GM03348 (cell line): ENCODE measurements around the gene TMEM158.

Experiments
- DNase-seq: peaks from one replicate; pipeline ENCODE4 v3.0.0; 2012; ENCODE audit warnings: low spot score

Gene TMEM158

DNA sequence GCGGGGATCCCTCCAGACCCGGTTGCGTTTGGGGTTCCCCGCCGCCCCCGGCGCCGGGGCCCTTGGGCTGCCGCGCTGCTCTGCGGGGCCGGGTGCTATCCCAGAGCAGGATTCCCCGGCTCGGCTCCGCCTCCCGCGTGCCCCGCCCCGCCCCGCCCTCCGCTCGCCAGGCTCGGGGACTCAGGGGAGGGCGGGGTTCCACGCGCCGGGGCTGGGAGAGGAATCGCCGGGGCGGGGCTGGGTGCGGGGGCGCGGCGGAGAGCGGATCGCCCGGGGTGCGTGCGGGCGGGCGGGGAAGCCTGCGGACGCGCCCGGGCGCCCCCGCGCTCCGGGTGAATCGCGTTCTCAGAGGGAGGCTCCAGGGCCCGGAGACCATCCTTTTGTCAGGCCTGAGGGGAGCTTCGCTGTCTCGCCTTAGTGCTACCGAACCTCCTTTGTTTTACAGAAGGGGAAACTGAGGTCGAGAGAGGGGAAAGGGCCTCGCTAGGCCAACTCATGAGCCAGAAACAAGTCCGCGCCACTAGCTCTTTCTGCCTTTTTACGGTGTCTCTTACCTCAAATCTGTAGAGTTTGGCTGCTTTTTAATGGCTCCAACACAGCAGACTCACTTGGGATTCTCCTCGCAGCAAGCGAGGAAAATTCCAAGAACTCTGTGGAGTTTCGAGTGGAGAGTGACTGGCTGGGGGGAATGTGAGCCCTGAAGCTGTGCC lies at the start of gene TMEM158:
TSS of gene TMEM158 (minus strand) at position 82 of the 710 bp plus-strand sequence. CDS start 260 bp downstream, outside the sequence.
- peak; percentile 98 for DNase-seq

DNA sequence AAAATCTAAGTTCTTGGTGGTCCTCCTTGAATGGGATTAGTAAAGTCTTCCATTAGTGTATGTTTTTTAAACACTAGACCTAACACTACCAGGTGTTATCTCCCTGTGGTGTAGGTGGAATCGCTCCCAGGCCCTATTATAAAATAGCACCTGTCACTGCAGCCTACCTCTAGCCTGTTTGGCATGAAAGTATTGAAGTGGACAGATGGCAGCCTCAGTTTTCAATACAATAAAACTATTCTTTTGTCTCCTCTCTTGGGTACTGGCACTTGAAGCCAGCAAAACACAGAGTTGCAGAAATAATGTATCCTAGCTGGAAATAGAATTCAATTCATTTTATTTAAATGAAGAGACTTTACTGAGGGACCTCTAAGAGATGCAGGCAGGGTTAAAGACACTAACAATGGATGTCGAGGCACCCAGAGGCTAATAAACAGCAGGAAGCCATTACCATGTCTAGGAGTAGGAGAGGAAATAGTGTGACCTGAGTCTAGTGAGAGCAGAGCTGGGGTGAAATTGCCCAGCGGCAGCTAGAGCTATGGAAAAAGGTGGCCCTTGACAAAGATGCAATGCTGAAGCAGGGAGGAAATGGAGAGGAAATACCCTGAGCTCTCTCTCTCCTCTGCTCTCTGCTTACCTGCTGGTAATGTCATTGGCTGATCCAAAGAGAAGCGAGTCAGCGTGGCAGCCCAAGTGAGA lies 49.1 kb upstream of the TMEM158 start:
- no peak for DNase-seq

DNA sequence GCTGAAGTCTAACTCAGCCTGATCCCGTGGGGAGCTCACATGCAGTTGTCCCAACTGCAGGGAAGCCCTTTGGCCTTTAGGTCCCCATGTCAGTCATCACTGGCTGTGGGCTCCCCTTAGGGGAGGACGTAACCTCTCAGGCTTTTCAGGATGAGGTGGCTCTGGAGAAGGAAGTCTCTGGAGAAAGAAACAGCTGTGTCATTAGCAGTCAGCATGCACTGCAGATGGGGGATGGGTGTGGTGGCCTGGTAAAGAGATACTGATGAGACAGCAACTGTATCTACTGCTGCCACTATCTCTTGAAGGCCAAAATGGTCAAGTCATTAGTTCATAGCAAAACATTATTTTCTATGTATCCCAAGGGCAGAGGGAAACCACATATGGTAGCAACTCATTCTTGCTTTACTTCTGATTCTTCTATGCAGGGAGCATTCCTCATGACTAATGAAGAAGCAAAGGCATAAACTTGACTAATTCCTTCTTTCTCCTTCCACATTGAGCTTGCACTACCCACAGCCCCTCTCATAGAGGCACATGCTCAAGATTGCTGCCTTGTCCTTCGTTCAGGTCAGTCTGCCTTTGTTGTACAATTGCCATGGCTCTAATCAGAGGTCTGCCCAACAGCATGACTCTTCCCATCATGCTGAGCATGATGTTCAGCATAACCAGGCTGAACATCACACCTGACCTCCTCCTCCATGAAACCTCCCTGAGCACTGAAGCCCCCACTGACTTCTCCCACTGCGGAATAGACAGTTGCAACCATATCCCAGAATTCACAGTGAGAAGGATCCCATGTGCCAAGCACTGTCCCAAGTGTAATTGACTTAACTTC lies 47.8 kb upstream of the TMEM158 start:
- peak; percentile 12 for DNase-seq

DNA sequence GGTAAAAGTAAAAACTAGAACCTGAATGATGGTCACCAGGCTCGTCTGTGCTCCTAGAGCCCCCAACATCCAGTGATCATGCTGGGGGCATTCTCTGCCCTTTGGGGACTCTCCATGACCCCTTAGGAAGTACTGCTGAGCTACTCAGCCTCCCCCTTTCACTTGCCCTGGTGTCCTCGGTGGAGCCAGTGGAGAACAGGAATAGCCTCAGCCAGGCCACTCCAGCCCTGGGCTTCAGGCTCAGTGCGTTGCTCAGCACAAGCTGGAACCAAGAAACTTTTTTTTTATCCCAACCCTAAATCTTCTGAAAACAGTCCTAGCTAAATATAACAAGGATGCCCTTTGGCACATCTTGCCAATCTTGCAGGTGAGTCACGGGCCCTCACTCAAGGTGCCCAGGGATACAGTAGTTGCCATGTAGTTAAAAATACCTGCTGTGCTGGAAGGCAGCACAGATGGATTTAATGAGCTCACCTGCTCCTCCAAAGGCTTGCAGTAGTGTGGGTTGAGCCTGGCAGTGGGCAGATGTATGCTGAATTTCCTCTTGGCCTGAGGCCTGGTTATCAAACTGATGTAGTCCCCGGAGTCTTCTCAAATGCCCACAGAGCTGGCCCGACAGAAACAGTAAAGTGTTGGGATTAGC lies 46.9 kb upstream of the TMEM158 start:
- DNase-seq = no peak

DNA sequence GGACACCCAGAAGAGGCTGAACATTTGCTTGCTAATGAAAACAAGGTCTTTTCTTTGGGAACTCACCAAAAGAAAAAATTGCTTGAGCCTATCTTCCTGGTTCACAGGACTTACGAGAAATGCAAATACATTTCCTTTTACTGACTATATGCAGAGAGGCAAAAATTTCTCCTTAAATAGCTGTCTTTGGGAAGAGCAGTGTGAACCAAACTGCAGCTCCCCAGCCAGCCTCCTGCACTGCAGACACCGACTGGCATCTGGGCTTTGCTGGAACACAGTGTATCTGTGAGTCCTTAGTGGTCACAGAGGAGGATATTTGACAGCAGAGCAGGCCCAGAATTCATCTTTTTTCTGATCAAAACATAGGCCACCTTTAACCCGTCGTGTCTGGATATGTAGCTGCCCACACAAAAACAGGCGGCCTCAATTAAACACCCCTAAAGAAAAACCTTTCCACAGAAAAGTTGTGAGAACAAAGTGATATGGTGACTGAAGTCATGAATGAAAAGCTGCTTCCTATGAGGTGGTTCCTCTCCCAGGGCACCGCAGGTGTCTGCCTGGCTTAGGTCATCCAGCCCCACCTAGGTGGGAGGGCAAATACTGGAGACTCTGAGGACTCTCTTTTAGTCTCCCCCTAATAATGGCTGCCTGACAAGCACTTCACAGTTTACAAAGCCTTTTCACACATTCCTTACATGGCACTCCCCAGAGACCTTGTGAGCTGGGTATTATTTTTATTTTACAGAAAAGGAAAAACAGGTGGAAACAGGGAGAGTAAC lies 46.1 kb upstream of the TMEM158 start:
- no peak for DNase-seq

DNA sequence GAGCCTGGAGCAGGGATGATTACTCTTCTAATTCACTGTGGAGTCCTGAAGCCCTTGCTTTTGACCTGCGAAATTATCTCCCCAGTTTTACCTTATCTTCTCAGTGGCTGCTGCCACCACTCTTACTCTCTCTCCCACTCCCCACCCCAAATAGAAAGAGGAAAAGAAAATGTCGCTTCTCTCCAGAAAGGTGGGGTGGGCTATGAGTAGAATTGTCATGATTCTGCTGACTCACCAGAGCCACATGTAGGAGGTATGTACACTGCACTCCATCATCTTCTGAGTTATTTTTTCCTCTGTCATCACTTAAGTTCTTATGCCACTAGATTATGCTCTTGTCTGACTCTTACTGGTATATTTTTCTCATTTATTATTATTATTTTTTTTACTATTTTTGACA lies 43.9 kb upstream of the TMEM158 start:
- no peak for DNase-seq

DNA sequence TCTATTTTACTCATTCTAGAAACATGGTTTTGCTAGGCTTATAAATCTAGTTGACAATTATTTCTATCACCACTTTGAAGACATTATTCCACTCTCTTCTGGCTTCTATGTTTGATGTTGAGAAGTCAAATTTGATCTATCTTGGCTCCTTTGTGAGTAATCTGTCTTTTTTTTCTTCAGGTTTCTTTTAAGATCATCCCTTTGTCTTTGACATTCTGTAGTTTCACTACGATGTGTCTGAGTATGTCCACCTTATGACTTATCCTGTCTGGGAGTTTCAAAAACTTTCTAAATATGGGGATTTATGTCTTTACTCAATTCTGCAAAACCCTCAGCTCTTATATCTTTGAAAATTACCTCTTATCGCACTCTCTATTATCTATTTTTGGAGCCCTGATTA lies 41.0 kb upstream of the TMEM158 start:
- no peak for DNase-seq

DNA sequence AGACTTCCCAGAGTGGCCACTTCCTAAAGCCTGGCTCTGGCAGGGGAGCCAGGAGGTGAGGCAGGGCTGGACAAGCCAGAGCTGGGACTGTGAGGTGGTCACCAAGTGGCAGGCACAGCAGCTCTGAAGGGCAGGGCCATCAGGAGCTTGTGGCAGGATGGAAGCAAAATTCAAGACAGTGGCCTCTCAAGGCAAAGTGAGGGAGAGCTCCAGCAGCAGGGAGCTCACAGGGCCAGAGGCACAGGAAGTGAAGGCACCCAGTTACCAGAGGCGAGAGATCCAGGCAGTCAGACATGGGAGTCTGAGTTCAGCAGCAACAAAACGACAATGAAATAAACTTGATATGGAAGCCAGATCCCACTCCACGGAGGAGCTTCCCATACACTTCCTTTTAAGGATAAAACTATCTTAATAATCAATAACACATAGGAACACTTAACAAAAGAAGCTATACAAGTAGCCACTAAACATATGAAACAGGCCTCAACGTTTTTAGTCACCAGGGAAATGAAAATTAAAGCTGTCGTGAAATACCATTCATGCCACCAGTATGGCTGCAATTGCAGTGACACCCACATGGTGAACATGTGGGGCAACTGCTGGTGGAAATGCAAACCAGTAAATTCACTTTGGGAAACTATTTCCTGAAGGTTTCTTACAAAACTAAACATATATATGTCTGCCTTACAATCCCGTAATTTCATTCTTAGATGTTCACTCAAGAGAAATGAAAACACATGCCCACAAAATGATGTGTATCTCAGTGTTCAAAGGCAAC lies 35.4 kb upstream of the TMEM158 start:
- no peak for DNase-seq

DNA sequence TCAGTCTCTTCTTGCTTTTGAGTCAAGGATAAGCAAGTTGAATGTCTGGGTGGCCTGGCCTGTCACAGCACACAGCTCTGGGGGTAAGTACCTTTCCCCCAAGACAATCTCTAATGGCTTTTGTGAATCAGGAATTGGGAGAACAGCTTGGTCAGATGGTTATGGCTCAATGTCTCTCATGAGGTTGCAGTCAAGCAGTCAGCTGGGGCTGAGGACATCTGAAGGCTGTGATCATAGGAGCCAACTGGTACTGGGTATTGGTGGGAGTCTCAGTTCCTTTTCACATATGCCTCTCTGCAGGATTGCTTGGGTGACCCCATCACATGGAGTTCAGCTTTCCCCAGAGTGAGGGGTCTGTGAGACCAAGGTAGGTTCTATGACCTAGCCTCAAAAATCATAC lies 33.0 kb upstream of the TMEM158 start:
- no peak for DNase-seq

DNA sequence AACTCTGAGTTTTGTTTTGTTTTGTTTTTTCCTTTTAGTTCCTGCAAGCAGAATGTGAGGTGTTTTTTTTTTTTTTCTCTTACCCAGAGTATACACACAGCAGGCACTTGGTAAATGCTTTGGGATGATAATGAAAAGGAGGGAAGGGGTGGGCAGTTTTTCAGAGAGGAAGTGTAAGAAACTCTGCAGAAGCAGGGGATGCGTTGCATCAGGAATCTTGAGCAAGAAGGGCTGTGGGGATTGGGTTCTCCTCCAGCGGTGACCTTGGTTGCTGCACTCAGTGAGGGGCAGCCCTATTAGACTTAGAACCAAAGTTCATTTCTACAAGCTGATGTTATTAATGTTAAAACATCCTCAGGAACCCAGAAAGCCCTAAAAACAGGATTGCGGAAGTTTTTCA lies 32.2 kb upstream of the TMEM158 start:
- no peak for DNase-seq

DNA sequence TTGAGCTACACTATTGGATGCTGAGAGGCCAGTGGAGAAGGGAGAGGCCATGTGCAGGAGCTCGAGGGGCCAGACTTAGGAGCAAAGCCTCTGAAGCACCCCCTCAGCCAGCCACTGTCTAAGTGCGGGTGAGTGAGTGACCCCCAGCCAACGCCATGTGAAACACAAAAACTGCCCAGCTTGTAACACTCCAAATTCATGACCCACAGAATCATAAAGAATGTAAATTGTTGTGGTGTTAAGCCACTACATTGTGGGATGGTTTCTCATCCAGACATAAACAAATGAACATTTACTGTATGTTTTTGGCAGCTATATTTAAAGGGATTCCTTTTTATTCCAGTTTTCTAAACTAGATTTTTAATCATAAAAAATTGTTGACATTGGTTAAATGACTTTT lies 27.2 kb upstream of the TMEM158 start:
- DNase-seq = no peak

DNA sequence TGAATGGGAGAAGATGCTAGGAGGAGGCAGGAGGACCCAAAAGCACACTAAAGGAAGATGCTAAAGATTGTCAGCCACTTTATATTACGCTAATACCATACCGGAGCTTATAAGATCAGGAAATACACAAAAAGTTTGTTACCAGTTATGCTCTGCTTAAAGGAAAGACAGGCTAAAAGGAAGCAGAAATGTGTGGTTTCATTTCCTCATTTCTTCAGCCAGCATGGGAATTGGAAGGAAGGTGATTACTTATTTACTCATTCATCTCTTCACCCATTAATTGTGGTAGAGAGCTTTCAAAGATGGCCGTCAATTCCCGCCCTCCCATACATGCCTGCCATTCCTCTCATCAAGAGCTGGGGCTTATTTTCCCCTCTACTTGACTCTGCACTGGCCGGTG lies 26.7 kb upstream of the TMEM158 start:
- DNase-seq = no peak

DNA sequence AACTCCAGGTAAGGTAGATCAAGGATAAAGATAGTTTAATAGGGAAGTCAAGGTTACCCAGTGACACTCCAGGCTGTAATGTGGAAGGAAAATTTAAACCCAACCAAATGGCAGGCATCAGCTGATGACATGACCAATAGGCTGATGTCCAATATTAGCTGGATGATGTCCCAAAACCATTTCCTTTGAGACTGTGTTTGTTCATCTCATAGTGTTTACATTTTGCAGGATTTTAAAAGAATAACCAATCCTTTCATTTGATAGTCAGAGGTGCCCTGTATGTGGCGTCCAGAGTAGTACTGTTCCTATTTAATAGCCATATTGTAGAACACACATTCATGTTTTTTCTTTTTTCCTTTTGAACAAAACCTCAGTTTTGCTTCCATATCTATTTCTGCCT lies 23.3 kb upstream of the TMEM158 start:
- no peak for DNase-seq

DNA sequence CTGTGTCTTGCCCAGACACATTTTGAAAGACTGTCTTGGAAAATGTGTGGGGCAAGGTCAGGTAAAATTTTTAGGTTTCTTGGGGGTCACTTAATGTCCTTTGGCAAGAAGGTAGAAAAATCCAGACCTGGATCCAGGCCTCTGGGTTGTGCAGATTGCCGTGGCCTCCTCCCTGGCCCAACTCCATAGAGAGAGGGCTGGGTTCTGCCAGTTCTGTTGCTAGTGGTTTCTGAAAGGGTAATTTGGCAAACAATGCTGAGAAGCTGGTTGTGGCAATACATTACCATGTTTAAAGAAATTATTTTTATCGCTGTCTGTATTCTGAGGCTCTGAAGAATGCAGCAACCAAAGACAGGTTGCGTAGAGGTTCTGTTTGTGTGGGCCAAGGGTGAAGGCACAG lies 20.2 kb upstream of the TMEM158 start:
- DNase-seq = no peak

DNA sequence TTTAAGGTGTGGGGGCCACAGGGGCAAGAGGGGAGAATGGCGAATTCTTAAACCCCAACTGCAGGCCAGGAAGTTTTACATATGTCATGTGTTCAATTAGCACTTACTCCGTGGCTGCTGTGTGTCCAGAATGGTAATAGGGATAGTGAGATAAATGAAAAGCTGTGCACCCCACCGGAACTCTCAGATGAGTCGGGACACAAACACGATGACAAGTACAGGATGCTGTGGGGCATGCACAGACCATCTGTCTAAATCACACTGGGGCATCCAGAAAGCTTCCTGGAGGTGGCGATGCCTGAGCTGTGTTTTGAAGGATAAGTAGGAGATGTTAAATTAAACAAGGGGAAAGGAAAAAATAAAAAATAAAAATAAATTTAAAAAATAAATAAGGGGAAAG lies 18.3 kb upstream of the TMEM158 start:
- no peak for DNase-seq

DNA sequence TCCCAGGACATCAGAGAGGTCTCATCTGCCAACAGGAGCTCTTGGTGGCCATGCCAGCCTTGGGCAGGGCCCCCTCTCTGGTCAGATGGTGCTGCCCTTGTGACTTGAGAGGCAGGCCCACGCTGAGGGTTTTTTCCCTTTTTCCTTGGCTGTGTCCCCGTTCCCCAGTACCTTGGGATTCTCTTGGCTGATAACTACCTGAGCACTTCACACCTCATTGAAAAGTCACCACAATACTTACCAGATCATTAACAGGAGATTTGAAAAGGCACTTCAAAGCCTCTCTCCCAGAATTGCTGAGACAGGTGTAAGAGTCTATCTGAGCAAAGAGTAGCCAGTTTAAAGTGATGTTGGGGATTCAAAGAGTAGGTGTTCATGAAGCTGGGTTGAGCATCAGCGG lies 15.1 kb upstream of the TMEM158 start:
- DNase-seq = no peak

DNA sequence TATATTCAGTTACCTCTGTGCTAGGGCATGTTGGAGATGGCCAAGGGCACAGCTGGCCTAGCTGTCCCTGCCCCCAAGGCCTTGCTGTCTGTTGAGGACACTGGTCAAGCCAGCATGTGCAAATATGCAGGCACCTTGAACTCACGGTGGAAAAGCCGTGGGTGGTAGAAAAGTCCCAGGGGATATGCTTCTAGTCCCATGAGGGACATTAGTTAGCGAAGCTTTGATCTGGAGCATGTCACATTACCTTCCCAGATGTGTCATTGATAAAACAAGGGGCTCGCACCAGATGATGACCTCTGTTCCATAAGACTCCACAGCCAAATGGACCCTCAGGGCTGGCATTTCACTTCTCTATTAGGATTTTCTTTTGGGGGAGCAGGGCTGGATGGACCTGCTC lies 14.2 kb upstream of the TMEM158 start:
- no peak for DNase-seq

DNA sequence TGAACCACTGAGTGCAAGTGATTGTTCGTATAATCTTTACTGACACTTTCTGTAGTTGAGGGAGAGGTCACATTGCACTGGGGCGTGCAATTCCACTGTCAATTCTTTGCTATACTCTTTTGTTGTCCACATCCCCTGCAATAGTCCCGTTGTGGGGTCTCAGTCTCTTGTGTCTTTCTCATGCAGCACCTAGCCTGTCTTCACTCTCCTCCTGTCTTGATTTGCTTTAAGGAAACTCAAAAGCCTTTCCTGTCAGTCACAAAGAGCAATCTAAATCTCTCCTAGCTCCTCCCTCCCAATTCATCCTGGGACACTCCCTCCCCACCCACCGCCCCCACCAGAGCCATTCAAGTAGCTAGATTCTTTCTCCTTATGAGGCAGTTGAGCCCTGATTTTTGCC lies 13.2 kb upstream of the TMEM158 start:
- DNase-seq = no peak

DNA sequence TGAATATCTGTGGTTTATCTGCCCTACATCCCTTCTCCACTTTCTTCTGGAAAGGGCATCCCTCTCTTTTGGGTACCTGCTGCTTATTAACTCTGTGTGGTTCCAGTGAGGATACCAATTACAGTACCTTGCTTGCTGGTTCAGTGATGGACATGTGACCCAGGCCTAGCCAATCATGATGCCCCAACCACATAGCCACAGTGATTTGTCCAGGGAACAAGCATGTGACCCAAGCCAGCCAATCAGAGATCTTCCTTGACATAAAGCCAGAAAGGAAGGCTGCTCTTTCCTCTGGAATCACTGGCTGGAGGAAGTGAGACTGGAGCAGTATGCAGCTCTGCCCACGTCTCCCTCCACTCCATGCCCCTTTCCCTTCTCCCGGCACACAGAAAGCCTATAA lies 10.9 kb upstream of the TMEM158 start:
- no peak for DNase-seq

DNA sequence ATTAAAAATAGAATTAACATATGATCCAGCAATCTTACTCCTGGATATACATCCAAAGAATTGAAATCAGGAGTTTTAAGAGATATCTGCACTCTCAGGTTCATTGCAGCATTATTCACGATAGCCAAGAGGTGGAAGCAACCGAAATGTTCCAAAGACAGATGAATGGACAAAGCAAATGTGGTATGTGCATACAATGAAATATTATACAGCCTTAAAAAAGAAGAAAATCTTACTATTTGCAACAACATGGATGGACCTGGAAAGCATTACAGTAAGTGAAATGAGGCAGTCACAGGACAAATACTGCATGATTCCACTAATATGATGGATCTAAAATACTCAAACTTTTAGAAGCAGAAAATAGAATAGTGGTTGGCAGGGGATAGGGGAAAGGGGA lies 9.3 kb upstream of the TMEM158 start:
- DNase-seq = no peak

DNA sequence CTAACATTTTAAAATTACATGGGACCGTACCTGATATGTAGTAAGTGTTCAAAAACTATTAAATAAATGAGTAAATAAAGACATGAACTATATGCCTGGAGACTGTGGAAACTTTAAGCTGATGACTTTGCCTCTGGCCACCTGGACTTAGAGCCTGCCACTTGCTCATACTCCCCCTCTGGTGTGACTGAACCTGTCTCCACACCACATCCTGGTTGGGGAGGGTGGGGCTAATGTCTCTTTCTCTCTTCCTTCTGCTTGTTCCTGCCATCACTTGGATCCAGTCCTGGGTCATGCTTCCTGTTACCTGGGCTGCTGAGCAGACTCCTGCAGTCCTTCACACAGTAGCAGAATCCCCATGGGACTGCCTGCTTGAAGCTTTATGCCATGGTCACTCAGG lies 8.2 kb upstream of the TMEM158 start:
- DNase-seq = no peak
